Measurements from ENCODE around the gene SNX19.
"Not testable (repeated sequence)": the region's sequence is repeated elsewhere in the genome, so short reads cannot be mapped to it uniquely, and the experiment has no call there.

The SNX19 gene

GRCh38 chr11:130916238-130916855, at the start of gene SNX19:
SNX19 (minus strand) TSS chr11:130916479; CDS start chr11:130915939, 540 bp downstream.
- peak; percentile 96 for DNase-seq

- DNase-seq: no peak
These were observed 47.9 kb upstream of the SNX19 start for GRCh38 chr11:130964058-130964792.

GRCh38 chr11:130947889-130948288, 31.6 kb upstream of the SNX19 start:
- no peak for DNase-seq

- no peak for DNase-seq
These were observed 31.2 kb upstream of the SNX19 start for GRCh38 chr11:130947481-130947880.

GRCh38 chr11:130947058-130947457, 30.8 kb upstream of the SNX19 start:
- DNase-seq: no peak

- peak; percentile 55 for DNase-seq
These were observed 29.6 kb upstream of the SNX19 start for GRCh38 chr11:130945896-130946295.

- no peak for DNase-seq
These were observed 24.4 kb upstream of the SNX19 start for GRCh38 chr11:130940706-130941105.

- DNase-seq: no peak
These were observed 20.8 kb upstream of the SNX19 start for GRCh38 chr11:130937051-130937450.

- DNase-seq: no peak
These were observed 15.9 kb upstream of the SNX19 start for GRCh38 chr11:130932086-130932712.

- DNase-seq: no peak
These were observed 8.5 kb upstream of the SNX19 start for GRCh38 chr11:130924750-130925149.

- not testable (repeated sequence) for DNase-seq
These were observed 4.3 kb upstream of the SNX19 start for GRCh38 chr11:130920612-130921011.

GRCh38 chr11:130918081-130918480, 1.8 kb upstream of the SNX19 start:
- DNase-seq: no peak

- DNase-seq: no peak
These were observed 631 bp upstream of the SNX19 start for GRCh38 chr11:130916910-130917309.

GRCh38 chr11:130915603-130916237, 559 bp downstream of the SNX19 start:
- DNase-seq: no peak

- DNase-seq: no peak
These were observed 3.0 kb downstream of the SNX19 start for GRCh38 chr11:130913268-130913667.

- no peak for DNase-seq
These were observed 3.7 kb downstream of the SNX19 start for GRCh38 chr11:130912552-130912951.

- no peak for DNase-seq
These were observed 5.0 kb downstream of the SNX19 start for GRCh38 chr11:130911306-130911705.

- DNase-seq: no peak
These were observed 6.6 kb downstream of the SNX19 start for GRCh38 chr11:130909650-130910049.

- no peak for DNase-seq
These were observed 7.3 kb downstream of the SNX19 start for GRCh38 chr11:130908770-130909625.

GRCh38 chr11:130908061-130908460, 8.2 kb downstream of the SNX19 start:
- no peak for DNase-seq

GRCh38 chr11:130907229-130907628, 9.1 kb downstream of the SNX19 start:
- DNase-seq: no peak

GRCh38 chr11:130906616-130907015, 9.7 kb downstream of the SNX19 start:
- DNase-seq: no peak

- DNase-seq: no peak
These were observed 10.8 kb downstream of the SNX19 start for GRCh38 chr11:130905512-130905911.

Measured in right forelimb (tissue), 1 donor.